Endodermal cell (in vitro differentiated cells): ENCODE data around the gene IGFN1. TPM values are rescaled to one million over a fixed set of nuclear protein-coding genes. Genes with fewer than 3 reads are reported as not detected.
A peak's percentile ranks its signal among the peaks of the same experiment; 100 is the strongest.

Experiments used
- DNase-seq: peaks from one replicate; pipeline ENCODE4 v3.0.0-alpha.2; 2017
- H3K27ac ChIP-seq: 2 replicates; pipeline ENCODE4 v1.5.1; 2013; ENCODE audit warnings: mild to moderate bottlenecking, low read depth, low read length, moderate library complexity
- H3K27me3 ChIP-seq: 2 replicates; pipeline ENCODE4 v1.6.1; 2013; ENCODE audit warnings: mild to moderate bottlenecking, low read length, moderate library complexity; ENCODE audit not compliant: insufficient read depth, control insufficient read depth, poor library complexity, severe bottlenecking
- H3K36me3 ChIP-seq: 2 replicates; pipeline ENCODE4 v1.7.0; 2013; ENCODE audit warnings: mild to moderate bottlenecking, low read length, moderate library complexity; ENCODE audit not compliant: control insufficient read depth, insufficient read depth
- H3K4me1 ChIP-seq: one replicate; pipeline ENCODE4 v1.7.0; 2013; ENCODE audit warnings: low read length; ENCODE audit not compliant: control insufficient read depth, insufficient read depth
- H3K4me3 ChIP-seq: 2 replicates; pipeline ENCODE4 v1.5.1; 2013; ENCODE audit warnings: mild to moderate bottlenecking, low read length, moderate library complexity
- H3K9ac ChIP-seq: 2 replicates; pipeline ENCODE4 v1.6.1; 2013; ENCODE audit warnings: mild to moderate bottlenecking, low read length, moderate library complexity; ENCODE audit not compliant: poor library complexity, severe bottlenecking; ENCODE audit errors: extremely low read depth
- H3K9me3 ChIP-seq: 2 replicates; pipeline ENCODE4 v1.6.1; 2013; ENCODE audit warnings: mild to moderate bottlenecking, low read length, moderate library complexity; ENCODE audit not compliant: control insufficient read depth
- H3K27ac Mint-ChIP-seq: 2 replicates; pipeline ENCODE4 v1.8.0; 2020; ENCODE audit warnings: mixed read lengths
- H3K27me3 Mint-ChIP-seq: 2 replicates; pipeline ENCODE4 v1.8.0; 2021; ENCODE audit warnings: mild to moderate bottlenecking, mixed read lengths; ENCODE audit not compliant: insufficient read depth
- H3K36me3 Mint-ChIP-seq: 2 replicates; pipeline ENCODE4 v1.8.0; 2020; ENCODE audit warnings: low read depth, mixed read lengths
- H3K4me1 Mint-ChIP-seq: 2 replicates; pipeline ENCODE4 v1.8.0; 2020; ENCODE audit warnings: mixed read lengths
- H3K4me3 Mint-ChIP-seq: 2 replicates; pipeline ENCODE4 v1.8.0; 2020; ENCODE audit warnings: mild to moderate bottlenecking, moderate library complexity, mixed read lengths
- H3K9me3 Mint-ChIP-seq: 2 replicates; pipeline ENCODE4 v1.8.0; 2020; ENCODE audit warnings: mild to moderate bottlenecking, mixed read lengths
- CTCF ChIP-seq: fragments of 200-600 bp; sonication (generic); conservative IDR thresholded peaks from 2 replicates; pipeline ENCODE4 v1.5.0; 2021; ENCODE audit warnings: antibody characterized with exemption, mild to moderate bottlenecking
- WGBS, 2 experiments: methylation state at CpG; one replicate each; pipeline versions ENCODE4 v1.1.5 to v1.1.7; 2013; ENCODE audit warnings: missing lambda C conversion rate in 2 of 2, mixed read lengths in 1 of 2; ENCODE audit not compliant: insufficient coverage in 1 of 2, insufficient read length in 1 of 2; 5-methylcytosine and 5-hydroxymethylcytosine counted together
- total RNA-seq, 2 donors: library from RNA; stranded (reverse); fragmentation: NEBNext Ultra II Directional in 1 of 2; extraction: Animal tissue kit (Norgen Biotek cat#: 25700) in 1 of 2; gene quantifications; 2 replicates in 1 of 2; 3 replicates in 1 of 2; pipeline ENCODE4 v1.2.1, GENCODE V29; 2021

Gene IGFN1
- total RNA-seq, 2 donors from 2014 or later, result not detected

GRCh38 chr1:201153474-201154388 lies 36.9 kb upstream of the IGFN1 start:
- Mint-ChIP-seq H3K4me3 (peak overlapping the region; percentile 87), H3K36me3 (peaks cover 36% of the 10 kb centered on the region), H3K27me3 (peaks cover 2% of the 10 kb centered on the region), H3K9me3 (no peaks in the 10 kb centered on the region), H3K4me1 (peaks cover 39% of the 10 kb centered on the region), H3K27ac (peak overlapping the region; percentile 94)
- H3K4me1 ChIP-seq, result peaks cover 4% of the 10 kb centered on the region
- H3K27ac ChIP-seq, result no peak overlapping the region
- no peak for DNase-seq
- H3K9me3 ChIP-seq, result no peaks in the 10 kb centered on the region
- WGBS, 2 experiments, result 0 to 3% methylated on average over 14 to 37 of the region's 37 CpGs
- TF ChIP-seq CTCF, result no peak
- H3K9ac ChIP-seq, result peak overlapping the region; percentile 83
- peaks cover 42% of the 10 kb centered on the region for H3K36me3 ChIP-seq
- no peaks in the 10 kb centered on the region for H3K27me3 ChIP-seq
- peak overlapping the region; percentile 88 for H3K4me3 ChIP-seq

GRCh38 chr1:201154389-201155165 lies 36.0 kb upstream of the IGFN1 start, which contains the start of gene TMEM9:
Gene TMEM9, minus strand, starts transcription at chr1:201154474. Its CDS starts 551 bp downstream, at chr1:201153923.
- Histone ChIP-seq H3K36me3 (peaks cover 34% of the 10 kb centered on the region), H3K9me3 (no peaks in the 10 kb centered on the region), H3K4me1 (peaks cover 4% of the 10 kb centered on the region), H3K27me3 (no peaks in the 10 kb centered on the region), H3K4me3 (peak within 1 kb of the TSS; percentile 88), H3K27ac (peak within 1 kb of the TSS; percentile 88), H3K9ac (peak within 1 kb of the TSS; percentile 83)
- Mint-ChIP-seq H3K4me1 (peaks cover 41% of the 10 kb centered on the region), H3K9me3 (no peaks in the 10 kb centered on the region), H3K27me3 (peaks cover 2% of the 10 kb centered on the region), H3K4me3 (peak within 1 kb of the TSS; percentile 87), H3K36me3 (peaks cover 28% of the 10 kb centered on the region), H3K27ac (peak within 1 kb of the TSS; percentile 94)
- peak; percentile 99 for DNase-seq
- TF ChIP-seq CTCF, result no peak
- 24 to 43% methylated on average over 10 to 31 of the region's 31 CpGs for WGBS, 2 experiments

GRCh38 chr1:201155354-201155753 lies 35.3 kb upstream of the IGFN1 start:
- no peak for DNase-seq
- Mint-ChIP-seq H3K4me1 (peaks cover 41% of the 10 kb centered on the region), H3K9me3 (no peaks in the 10 kb centered on the region), H3K36me3 (peaks cover 23% of the 10 kb centered on the region), H3K4me3 (no peak overlapping the region), H3K27me3 (peaks cover 2% of the 10 kb centered on the region), H3K27ac (no peak overlapping the region)
- 83 to 95% methylated on average over 2 of the region's 2 CpGs for WGBS, 2 experiments
- H3K9me3 ChIP-seq, result no peaks in the 10 kb centered on the region
- H3K9ac ChIP-seq, result no peak overlapping the region
- no peak overlapping the region for H3K27ac ChIP-seq
- no peak for TF ChIP-seq CTCF
- H3K27me3 ChIP-seq, result no peaks in the 10 kb centered on the region
- peaks cover 4% of the 10 kb centered on the region for H3K4me1 ChIP-seq
- H3K36me3 ChIP-seq, result peaks cover 26% of the 10 kb centered on the region
- H3K4me3 ChIP-seq, result no peak overlapping the region
